Neural cell (in vitro differentiated cells): ENCODE data around the gene COL23A1. TPM values are rescaled to one million over a fixed set of nuclear protein-coding genes. Genes with fewer than 3 reads are reported as not detected.

Experiments
- H2AFZ ChIP-seq: fragments of 200-600, 300-800 bp; sonication (generic), shearing (Covaris generic); 2 replicates; pipeline ENCODE4 v1.6.0; 2014; ENCODE audit warnings: low read depth, mild to moderate bottlenecking, antibody characterized with exemption, low read length, moderate library complexity
- H3F3A ChIP-seq: fragments of 200-600 bp; shearing (Covaris generic); 2 replicates; pipeline ENCODE4 v1.6.1; 2016; ENCODE audit warnings: mild to moderate bottlenecking, moderate library complexity, mixed read lengths, antibody characterized with exemption, low read length; ENCODE audit not compliant: insufficient read depth, poor library complexity, severe bottlenecking
- H3K27ac ChIP-seq: fragments of 200-600, 300-800 bp; sonication (generic), shearing (Covaris generic); 2 replicates; pipeline ENCODE4 v1.5.1; 2014; ENCODE audit warnings: mild to moderate bottlenecking, low read length, moderate library complexity
- H3K27me3 ChIP-seq: fragments of 300-800, 200-600 bp; sonication (generic), shearing (Covaris generic); 2 replicates; pipeline ENCODE4 v1.6.0; 2014; ENCODE audit warnings: mild to moderate bottlenecking, low read depth, low read length, moderate library complexity; ENCODE audit not compliant: insufficient read depth
- H3K36me3 ChIP-seq: fragments of 300-800, 200-600 bp; sonication (generic), shearing (Covaris generic); 2 replicates; pipeline ENCODE4 v1.5.1; 2014; ENCODE audit warnings: mild to moderate bottlenecking, antibody characterized with exemption, low read length, moderate library complexity; ENCODE audit not compliant: insufficient read depth
- H3K4me2 ChIP-seq: fragments of 300-800, 200-600 bp; sonication (generic), shearing (Covaris generic); 2 replicates; pipeline ENCODE4 v1.6.0; 2014; ENCODE audit warnings: mild to moderate bottlenecking, low read length
- H3K4me3 ChIP-seq: fragments of 300-800, 200-600 bp; sonication (generic), shearing (Covaris generic); 2 replicates; pipeline ENCODE4 v1.5.1; 2014; ENCODE audit warnings: mild to moderate bottlenecking, low read length, moderate library complexity
- H3K79me2 ChIP-seq: fragments of 200-600 bp; shearing (Covaris generic); replicated peaks from 2 replicates; pipeline ENCODE4 v1.6.0; 2014; ENCODE audit warnings: mild to moderate bottlenecking, low read length, moderate library complexity; ENCODE audit not compliant: insufficient read depth
- H3K9ac ChIP-seq: fragments of 300-800, 200-600 bp; sonication (generic), shearing (Covaris generic); 2 replicates; pipeline ENCODE4 v1.6.1; 2016; ENCODE audit warnings: mild to moderate bottlenecking, low read length, mixed read lengths
- H3K9me2 ChIP-seq: fragments of 200-600 bp; shearing (Covaris generic); 2 replicates; pipeline ENCODE4 v1.6.1; 2016; ENCODE audit warnings: mild to moderate bottlenecking, low read length, mixed read lengths; ENCODE audit not compliant: insufficient read depth
- H3K9me3 ChIP-seq: fragments of 200-600, 300-800 bp; sonication (generic), shearing (Covaris generic); 2 replicates; pipeline ENCODE4 v1.6.1; 2016; ENCODE audit warnings: mild to moderate bottlenecking, mixed run types, low read length, moderate library complexity, mixed read lengths
- H4K20me1 ChIP-seq: fragments of 200-600 bp; shearing (Covaris generic); 2 replicates; pipeline ENCODE4 v1.6.1; 2016; ENCODE audit warnings: mild to moderate bottlenecking, mixed run types; ENCODE audit not compliant: insufficient read depth
- EP300 ChIP-seq: fragments of 450-650 bp; conservative IDR thresholded peaks from 2 replicates; pipeline ENCODE4 v1.6.1; 2014; ENCODE audit warnings: antibody characterized with exemption, mild to moderate bottlenecking, moderate library complexity; ENCODE audit not compliant: poor library complexity, severe bottlenecking
- EZH2 ChIP-seq: fragments of 200-600, 300-800 bp; shearing (Covaris generic), sonication (generic); IDR thresholded peaks from 2 replicates; pipeline ENCODE4 v1.6.1; 2014; ENCODE audit warnings: antibody characterized with exemption, low read length, borderline replicate concordance, mild to moderate bottlenecking; ENCODE audit not compliant: insufficient read depth, poor library complexity, severe bottlenecking
- MXI1 ChIP-seq: fragments of 450-650 bp; conservative IDR thresholded peaks from 2 replicates; pipeline ENCODE4 v1.6.1; 2014; ENCODE audit warnings: antibody characterized with exemption, mild to moderate bottlenecking; ENCODE audit not compliant: poor library complexity, severe bottlenecking
- POLR2AphosphoS5 ChIP-seq: IDR thresholded peaks from 2 replicates; pipeline ENCODE4 v1.6.1; 2012
- RAD21 ChIP-seq: fragments of 450-650 bp; conservative IDR thresholded peaks from 2 replicates; pipeline ENCODE4 v1.6.1; 2014; ENCODE audit warnings: antibody characterized with exemption, mild to moderate bottlenecking, moderate library complexity
- REST ChIP-seq: IDR thresholded peaks from 2 replicates; pipeline ENCODE4 v1.6.1; 2012; ENCODE audit warnings: borderline replicate concordance
- SMC3 ChIP-seq: fragments of 450-650 bp; conservative IDR thresholded peaks from 2 replicates; pipeline ENCODE4 v1.6.1; 2014; ENCODE audit warnings: antibody characterized with exemption, mild to moderate bottlenecking, moderate library complexity; ENCODE audit not compliant: poor library complexity
- TAF1 ChIP-seq: IDR thresholded peaks from 2 replicates; pipeline ENCODE4 v1.6.1; 2012; ENCODE audit warnings: low read depth
- polyA plus RNA-seq: library from polyadenylated mRNA; depleted of rRNA; stranded (reverse); fragments of >200 nt; gene quantifications from 2 replicates; pipeline ENCODE4 v1.2.3, GENCODE V29; 2014
- TF ChIP-seq, protein P1 (sequence below): fragments of 450-650 bp; IDR thresholded peaks from 2 replicates; pipeline ENCODE4 v1.5.1; 2014; ENCODE audit warnings: antibody characterized with exemption, mild to moderate bottlenecking, moderate library complexity; ENCODE audit not compliant: poor library complexity, severe bottlenecking

Gene COL23A1
- polyA plus RNA-seq, 1 donor from 2014 or later: not detected

DNA sequence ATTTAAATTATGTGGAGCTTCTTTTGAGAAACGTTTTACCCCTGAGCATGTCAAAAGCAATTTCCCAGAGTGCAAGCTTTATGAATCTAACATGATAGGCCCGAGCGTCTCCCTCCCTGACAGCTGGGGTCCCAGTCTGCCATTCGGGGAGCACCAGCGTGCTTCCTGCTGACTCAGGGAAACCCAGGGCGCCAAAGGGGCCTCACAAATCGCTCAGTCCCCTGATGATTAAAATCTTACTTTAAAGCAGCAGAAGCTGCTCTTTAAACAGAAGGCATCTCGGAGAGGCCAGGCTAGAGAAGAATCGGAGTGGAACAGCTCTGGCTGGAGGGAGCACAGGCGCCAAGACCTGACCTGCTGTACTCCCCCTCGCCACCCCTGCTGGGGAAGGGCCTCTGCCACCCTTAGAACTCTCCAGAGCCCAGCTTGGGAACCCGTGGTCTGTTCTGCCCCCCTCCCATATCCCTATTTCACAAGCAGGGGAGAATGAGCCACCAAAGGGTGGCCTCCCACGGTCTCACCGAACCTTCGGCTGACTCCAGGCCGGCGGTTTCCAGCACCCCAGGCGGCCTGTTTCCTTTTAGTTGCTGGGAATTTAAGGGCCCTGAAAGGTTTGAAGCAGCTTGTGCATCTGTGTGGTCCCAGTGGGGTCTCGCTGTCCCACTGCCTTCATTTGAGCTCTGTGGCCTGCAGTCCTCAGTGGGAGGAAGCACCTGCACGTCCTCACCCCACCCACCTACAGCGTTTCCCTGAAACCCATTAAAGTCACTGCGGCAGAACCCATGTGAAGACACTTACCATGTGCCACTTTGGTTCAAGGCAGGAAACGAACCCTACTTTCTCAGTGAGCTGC, 147.6 kb downstream of the COL23A1 start:
- no peak overlapping the region for H2AFZ ChIP-seq
- no peaks in the 10 kb centered on the region for H3K36me3 ChIP-seq
- H3K9me3 ChIP-seq: no peaks in the 10 kb centered on the region
- H3K4me3 ChIP-seq: peak overlapping the region; percentile 3
- TF ChIP-seq, protein P1, sequence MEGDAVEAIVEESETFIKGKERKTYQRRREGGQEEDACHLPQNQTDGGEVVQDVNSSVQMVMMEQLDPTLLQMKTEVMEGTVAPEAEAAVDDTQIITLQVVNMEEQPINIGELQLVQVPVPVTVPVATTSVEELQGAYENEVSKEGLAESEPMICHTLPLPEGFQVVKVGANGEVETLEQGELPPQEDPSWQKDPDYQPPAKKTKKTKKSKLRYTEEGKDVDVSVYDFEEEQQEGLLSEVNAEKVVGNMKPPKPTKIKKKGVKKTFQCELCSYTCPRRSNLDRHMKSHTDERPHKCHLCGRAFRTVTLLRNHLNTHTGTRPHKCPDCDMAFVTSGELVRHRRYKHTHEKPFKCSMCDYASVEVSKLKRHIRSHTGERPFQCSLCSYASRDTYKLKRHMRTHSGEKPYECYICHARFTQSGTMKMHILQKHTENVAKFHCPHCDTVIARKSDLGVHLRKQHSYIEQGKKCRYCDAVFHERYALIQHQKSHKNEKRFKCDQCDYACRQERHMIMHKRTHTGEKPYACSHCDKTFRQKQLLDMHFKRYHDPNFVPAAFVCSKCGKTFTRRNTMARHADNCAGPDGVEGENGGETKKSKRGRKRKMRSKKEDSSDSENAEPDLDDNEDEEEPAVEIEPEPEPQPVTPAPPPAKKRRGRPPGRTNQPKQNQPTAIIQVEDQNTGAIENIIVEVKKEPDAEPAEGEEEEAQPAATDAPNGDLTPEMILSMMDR: no peak
- TF ChIP-seq SMC3: no peak
- TF ChIP-seq RAD21: no peak
- no peak for TF ChIP-seq POLR2AphosphoS5
- no peak for TF ChIP-seq REST
- no peak for TF ChIP-seq TAF1
- TF ChIP-seq EP300: no peak
- no peak for TF ChIP-seq MXI1
- TF ChIP-seq EZH2: no peak
- no peaks in the 10 kb centered on the region for H4K20me1 ChIP-seq
- H3K4me2 ChIP-seq: no peak overlapping the region
- H3K79me2 ChIP-seq: no peaks in the 10 kb centered on the region
- H3K27me3 ChIP-seq: no peaks in the 10 kb centered on the region
- H3F3A ChIP-seq: no peaks in the 10 kb centered on the region
- no peak overlapping the region for H3K27ac ChIP-seq
- H3K9me2 ChIP-seq: no peaks in the 10 kb centered on the region
- no peak overlapping the region for H3K9ac ChIP-seq

GRCh38 chr5:178441486-178442270, 148.5 kb downstream of the COL23A1 start:
- Histone ChIP-seq H2AFZ (no peak overlapping the region), H3K79me2 (no peaks in the 10 kb centered on the region), H3K9me3 (no peaks in the 10 kb centered on the region), H3K27me3 (no peaks in the 10 kb centered on the region), H3K27ac (no peak overlapping the region), H3K9me2 (no peaks in the 10 kb centered on the region), H3K36me3 (no peaks in the 10 kb centered on the region), H3K4me2 (no peak overlapping the region), H3F3A (no peaks in the 10 kb centered on the region), H4K20me1 (no peaks in the 10 kb centered on the region), H3K4me3 (no peak overlapping the region), H3K9ac (no peak overlapping the region)
- TF ChIP-seq RAD21: no peak
